CD4-positive, alpha-beta T cell treated with Interleukin-4 for 4 hours (primary cell): Measurements from ENCODE around the gene POFUT1.
A peak's percentile ranks its signal among the peaks of the same experiment; 100 is the strongest.

Source experiments
- DNase-seq: peaks from one replicate; pipeline ENCODE4 v3.0.0-alpha.2; 2020

The POFUT1 gene

GRCh38 chr20:32285082-32285620 is 77.5 kb downstream of the POFUT1 start:
- DNase-seq, result peak; percentile 37

DNA sequence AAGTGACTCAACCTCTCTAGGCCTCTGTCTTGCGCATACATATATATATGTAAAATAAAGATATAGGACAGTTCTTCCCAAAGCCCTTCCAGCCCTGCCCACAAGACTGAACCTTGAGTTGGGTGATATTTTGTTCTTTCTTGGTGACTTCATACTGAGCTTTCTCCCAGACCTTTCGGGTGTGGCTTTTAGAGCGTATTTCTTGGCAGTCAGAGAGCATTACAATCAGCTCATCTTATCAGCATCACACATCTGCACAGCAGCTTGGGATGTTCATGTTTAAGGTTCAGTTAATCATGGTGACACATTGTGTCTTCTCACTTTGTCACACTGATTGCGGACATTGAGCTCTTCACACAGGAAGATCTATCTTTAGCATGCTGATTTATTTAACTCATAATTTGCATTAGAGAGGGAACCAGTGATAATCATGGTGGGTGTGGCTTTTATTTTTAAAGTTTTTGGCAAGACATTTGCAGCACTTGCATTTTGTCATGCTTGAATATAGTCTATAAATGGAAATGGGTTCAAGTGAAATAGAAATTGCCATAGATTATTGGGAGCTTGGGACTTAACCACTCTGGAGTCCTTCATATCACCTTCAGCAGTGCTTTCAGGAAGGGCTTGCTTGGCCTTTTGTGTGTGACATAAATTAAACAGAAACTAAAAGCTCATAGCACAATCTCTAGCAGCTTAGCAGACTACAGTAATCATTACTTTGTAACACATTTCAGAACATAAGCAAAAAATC is 78.1 kb downstream of the POFUT1 start:
- peak; percentile 86 for DNase-seq

- no peak for DNase-seq
These were observed 79.6 kb downstream of the POFUT1 start for GRCh38 chr20:32287231-32287638.
